HEK293 (cell line): ENCODE results near the gene TRIM7.
A peak's percentile ranks its signal among the peaks of the same experiment; 100 is the strongest.

Source experiments
- CTCF ChIP-seq: fragments of 450-650 bp; formaldehyde crosslinking; IDR thresholded peaks from 2 replicates; pipeline ENCODE4 v1.5.1; 2016; ENCODE audit warnings: missing biosample characterization, missing genetic modification characterization
- ZBTB20 ChIP-seq: fragments of 450-650 bp; formaldehyde crosslinking; IDR thresholded peaks from 2 replicates; pipeline ENCODE4 v1.5.1; 2016; ENCODE audit warnings: missing biosample characterization, missing genetic modification characterization
- ZNF24 ChIP-seq: fragments of 450-650 bp; formaldehyde crosslinking; IDR thresholded peaks from 2 replicates; pipeline ENCODE4 v1.5.1; 2016; ENCODE audit warnings: missing biosample characterization, missing genetic modification characterization
- ZNF335 ChIP-seq: fragments of 450-650 bp; formaldehyde crosslinking; conservative IDR thresholded peaks from 2 replicates; pipeline ENCODE4 v1.5.1; 2016; ENCODE audit warnings: missing biosample characterization, missing genetic modification characterization
- ZNF544 ChIP-seq: fragments of 450-650 bp; formaldehyde crosslinking; IDR thresholded peaks from 2 replicates; pipeline ENCODE4 v1.5.0; 2017; ENCODE audit warnings: missing biosample characterization, missing genetic modification characterization
- ZNF596 ChIP-seq: fragments of 450-650 bp; IDR thresholded peaks from 2 replicates; pipeline ENCODE4 v1.5.0; 2018; ENCODE audit warnings: missing biosample characterization, mild to moderate bottlenecking, missing genetic modification characterization, moderate library complexity
- ZNF639 ChIP-seq: fragments of 450-650 bp; formaldehyde crosslinking; IDR thresholded peaks from 2 replicates; pipeline ENCODE4 v1.5.1; 2016; ENCODE audit warnings: missing biosample characterization, missing genetic modification characterization
- ZNF776 ChIP-seq: fragments of 450-650 bp; formaldehyde crosslinking; IDR thresholded peaks from 2 replicates; pipeline ENCODE4 v1.5.0; 2017; ENCODE audit warnings: missing biosample characterization, missing genetic modification characterization, borderline replicate concordance

GRCh38 chr5:181188700-181189362 is 16.2 kb downstream of the TRIM7 start:
- TF ChIP-seq ZNF335 (tag by site-specific recombination) (no peak), ZNF544 (tag by site-specific recombination) (no peak), ZNF24 (tag by site-specific recombination) (no peak), ZBTB20 (tag by site-specific recombination) (no peak), ZNF596 (no peak), CTCF (tag by site-specific recombination) (peak; percentile 78; the same call in 1 of the 2 replicates), ZNF639 (tag by site-specific recombination) (no peak), ZNF776 (no peak)
